Measurements from ENCODE around the gene PGAP2. TPM values are rescaled to one million over a fixed set of nuclear protein-coding genes. Genes with fewer than 3 reads are reported as not detected.

PGAP2 gene
- total RNA-seq, 4 donors from 2014 or later, result 5.1 to 7.4 (median 7.0) TPM

GRCh38 chr11:3832816-3833215 lies 24.5 kb downstream of the PGAP2 start:
- Histone ChIP-seq H3K27ac (replicated peaks in 1 of 4) (peak overlapping the region in 1 of 4 donors; percentile 2), H3K4me1 (peaks cover 63 to 70% (median 69%) of the 10 kb centered on the region in 4 donors), H3K9me3 (no peaks in the 10 kb centered on the region), H3K27me3 (no peaks in the 10 kb centered on the region), H3K4me3 (no peak overlapping the region), H3K36me3 (peaks cover 14 to 44% (median 23%) of the 10 kb centered on the region in 4 donors)
- intact Hi-C loops (cut with DNase I), result no loop called here
- no peak for DNase-seq (ENCODE audit: extremely low spot score)
- no peak for TF ChIP-seq EP300 (IDR thresholded peaks at IDR 0.05)
- TF ChIP-seq, protein P1, sequence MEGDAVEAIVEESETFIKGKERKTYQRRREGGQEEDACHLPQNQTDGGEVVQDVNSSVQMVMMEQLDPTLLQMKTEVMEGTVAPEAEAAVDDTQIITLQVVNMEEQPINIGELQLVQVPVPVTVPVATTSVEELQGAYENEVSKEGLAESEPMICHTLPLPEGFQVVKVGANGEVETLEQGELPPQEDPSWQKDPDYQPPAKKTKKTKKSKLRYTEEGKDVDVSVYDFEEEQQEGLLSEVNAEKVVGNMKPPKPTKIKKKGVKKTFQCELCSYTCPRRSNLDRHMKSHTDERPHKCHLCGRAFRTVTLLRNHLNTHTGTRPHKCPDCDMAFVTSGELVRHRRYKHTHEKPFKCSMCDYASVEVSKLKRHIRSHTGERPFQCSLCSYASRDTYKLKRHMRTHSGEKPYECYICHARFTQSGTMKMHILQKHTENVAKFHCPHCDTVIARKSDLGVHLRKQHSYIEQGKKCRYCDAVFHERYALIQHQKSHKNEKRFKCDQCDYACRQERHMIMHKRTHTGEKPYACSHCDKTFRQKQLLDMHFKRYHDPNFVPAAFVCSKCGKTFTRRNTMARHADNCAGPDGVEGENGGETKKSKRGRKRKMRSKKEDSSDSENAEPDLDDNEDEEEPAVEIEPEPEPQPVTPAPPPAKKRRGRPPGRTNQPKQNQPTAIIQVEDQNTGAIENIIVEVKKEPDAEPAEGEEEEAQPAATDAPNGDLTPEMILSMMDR (IDR thresholded peaks at IDR 0.05), result no peak
- no peak for TF ChIP-seq POLR2A (IDR thresholded peaks at IDR 0.05; ENCODE audit: low read depth)
- TF ChIP-seq POLR2AphosphoS5 (IDR thresholded peaks at IDR 0.05), result no peak
- 90% methylated on average over 2 of the region's 2 CpGs for WGBS

DNA sequence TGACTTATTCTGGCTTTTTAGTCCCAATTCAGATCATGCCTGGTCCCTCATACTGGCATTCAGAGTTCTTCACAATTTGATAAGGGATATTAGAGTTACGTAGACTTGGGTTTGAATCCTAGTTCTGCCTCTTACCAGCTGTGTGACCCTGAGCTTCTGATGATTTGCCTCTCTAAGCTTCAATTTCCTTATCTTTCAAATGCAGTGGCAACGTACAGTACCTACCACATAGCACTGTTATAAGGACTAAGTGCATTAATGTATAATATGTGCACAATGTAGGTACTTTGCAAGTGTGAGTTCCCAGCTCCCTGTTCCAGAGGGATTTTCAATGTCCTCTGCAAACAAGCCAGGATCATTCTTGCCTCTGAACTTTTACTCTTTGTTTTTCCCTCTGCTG lies 25.1 kb downstream of the PGAP2 start:
- H3K27me3 ChIP-seq, result no peaks in the 10 kb centered on the region
- WGBS, result 100% methylated on average over 2 of the region's 2 CpGs
- intact Hi-C loops (cut with DNase I), result no loop called here
- peaks cover 9 to 38% (median 17%) of the 10 kb centered on the region in 4 donors for H3K36me3 ChIP-seq
- no peak overlapping the region for H3K27ac ChIP-seq (replicated peaks in 1 of 4)
- H3K4me1 ChIP-seq, result peaks cover 68 to 77% (median 75%) of the 10 kb centered on the region in 4 donors
- no peak for DNase-seq (ENCODE audit: extremely low spot score)
- H3K9me3 ChIP-seq, result no peaks in the 10 kb centered on the region
- TF ChIP-seq POLR2A (IDR thresholded peaks at IDR 0.05; ENCODE audit: low read depth) (no peak), POLR2AphosphoS5 (IDR thresholded peaks at IDR 0.05) (no peak), EP300 (IDR thresholded peaks at IDR 0.05) (no peak)
- TF ChIP-seq, protein P1 (IDR thresholded peaks at IDR 0.05), result no peak
- no peak overlapping the region for H3K4me3 ChIP-seq

DNA sequence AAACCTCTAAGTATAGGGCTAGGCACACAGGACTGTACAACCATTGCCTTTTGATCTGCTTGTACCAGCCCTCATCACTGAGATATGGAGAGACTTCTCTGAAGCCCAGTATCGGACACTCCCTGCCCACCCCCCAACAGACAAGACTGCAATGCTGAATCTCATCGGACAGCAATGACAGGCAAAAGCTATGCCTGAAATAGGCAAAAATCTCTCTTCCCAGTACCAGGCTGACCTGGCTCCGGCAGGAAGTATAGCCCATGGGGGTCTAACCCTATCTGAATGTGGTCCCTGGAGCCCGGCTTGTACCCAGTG lies 25.9 kb downstream of the PGAP2 start:
- intact Hi-C loops (cut with DNase I), result no loop called here
- Histone ChIP-seq H3K27me3 (no peaks in the 10 kb centered on the region), H3K27ac (replicated peaks in 1 of 4) (peak overlapping the region in 3 of 4 donors; percentile 2 to 48 (median 29)), H3K4me3 (no peak overlapping the region), H3K36me3 (peaks cover 9 to 36% (median 13%) of the 10 kb centered on the region in 4 donors), H3K9me3 (no peaks in the 10 kb centered on the region), H3K4me1 (peaks cover 72 to 85% (median 83%) of the 10 kb centered on the region in 4 donors)
- TF ChIP-seq, protein P1 (IDR thresholded peaks at IDR 0.05), result no peak
- TF ChIP-seq EP300 (IDR thresholded peaks at IDR 0.05), result no peak
- TF ChIP-seq POLR2AphosphoS5 (IDR thresholded peaks at IDR 0.05), result no peak
- no peak for TF ChIP-seq POLR2A (IDR thresholded peaks at IDR 0.05; ENCODE audit: low read depth)
- no peak for DNase-seq (ENCODE audit: extremely low spot score)
- WGBS, result 46% methylated on average over 3 of the region's 4 CpGs

DNA sequence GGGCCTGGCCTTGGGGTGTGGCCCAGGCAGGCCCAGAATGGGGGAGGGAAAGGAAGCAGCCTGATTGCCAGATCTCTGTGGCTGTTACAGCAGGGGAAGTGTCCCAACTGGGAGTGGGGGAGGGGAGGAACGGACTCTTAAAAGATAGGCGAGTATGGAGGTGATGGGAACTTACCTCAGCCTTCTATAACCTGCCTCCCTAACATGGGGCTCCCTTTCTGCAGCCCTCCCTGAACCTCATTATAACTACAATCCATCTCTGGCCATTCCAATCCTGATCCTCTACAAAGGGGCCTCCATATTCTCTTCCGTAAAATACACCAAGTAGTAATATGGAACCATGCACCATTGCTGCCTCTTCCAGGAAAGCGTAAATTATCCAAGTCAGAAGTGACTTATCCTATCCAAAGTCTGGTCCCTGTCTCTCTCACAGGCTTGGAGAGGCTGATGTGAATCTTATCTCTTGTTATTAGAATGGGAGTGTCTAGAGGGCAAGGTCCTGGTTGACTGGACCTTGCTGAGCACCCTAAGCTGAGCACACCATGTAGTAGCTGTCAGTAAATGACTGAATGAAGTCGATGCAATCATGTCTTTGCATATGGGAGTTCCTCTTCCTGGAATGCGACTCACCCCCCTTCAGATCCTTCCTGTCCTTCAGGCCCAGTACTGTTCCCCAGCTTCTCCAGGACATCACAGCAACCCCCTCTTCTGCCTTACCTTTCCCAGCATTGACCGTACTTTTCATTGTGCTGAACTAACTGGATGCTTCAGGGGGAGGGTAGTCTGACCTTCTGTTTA lies 26.5 kb downstream of the PGAP2 start:
- DNase-seq (ENCODE audit: extremely low spot score), result no peak
- 68% methylated on average over 7 of the region's 7 CpGs for WGBS
- Histone ChIP-seq H3K36me3 (peaks cover 6 to 31% (median 8%) of the 10 kb centered on the region in 4 donors), H3K9me3 (no peaks in the 10 kb centered on the region), H3K4me3 (no peak overlapping the region), H3K27ac (replicated peaks in 1 of 4) (peak overlapping the region in 3 of 4 donors; percentile 2 to 48 (median 35)), H3K27me3 (no peaks in the 10 kb centered on the region), H3K4me1 (peaks cover 77 to 91% (median 89%) of the 10 kb centered on the region in 4 donors)
- intact Hi-C loops (cut with DNase I), result loop anchor here (5.0 kb wide), 1 partner anchor 38 kb away; the partner anchor contains the start of gene NUP98
- TF ChIP-seq POLR2A (IDR thresholded peaks at IDR 0.05; ENCODE audit: low read depth) (no peak), POLR2AphosphoS5 (IDR thresholded peaks at IDR 0.05) (no peak)
- TF ChIP-seq, protein P1 (IDR thresholded peaks at IDR 0.05), result no peak

Data from esophagus muscularis mucosa (tissue), 4 donors.